CD4-positive, alpha-beta memory T cell (primary cell): ENCODE measurements around the gene GBA3. TPM values are rescaled to one million over a fixed set of nuclear protein-coding genes. Genes with fewer than 3 reads are reported as not detected.

Experiments
- CTCF ChIA-PET: fragments of 350-600 bp; sonication (Branson Sonifier 250); formaldehyde crosslinking; loops from one replicate; lab custom pipeline; 2021; ENCODE audit warnings: inconsistent platforms; ENCODE audit not compliant: partially characterized antibody; lab: Charles Lee
- POLR2A ChIA-PET: fragments of 350-600 bp; sonication (Branson Sonifier 250); formaldehyde crosslinking; loops from one replicate; lab custom pipeline; 2021; ENCODE audit not compliant: partially characterized antibody; lab: Charles Lee
- DNase-seq, 5 donors: peaks; one replicate each; pipeline versions ENCODE4 v3.0.0 to v3.0.0-alpha.2; 2020 to 2022; ENCODE audit warnings: mixed read lengths in 1 of 5
- H3K27ac ChIP-seq: one replicate; pipeline ENCODE4 v1.7.0; 2013; ENCODE audit warnings: low read depth, low read length
- H3K27me3 ChIP-seq: 2 replicates; pipeline ENCODE4 v1.7.0; 2013; ENCODE audit warnings: mild to moderate bottlenecking, low read length, moderate library complexity; ENCODE audit not compliant: insufficient read depth
- H3K36me3 ChIP-seq: 2 replicates; pipeline ENCODE4 v1.7.0; 2013; ENCODE audit warnings: mild to moderate bottlenecking, low read length, moderate library complexity; ENCODE audit not compliant: insufficient read depth
- H3K4me1 ChIP-seq: 2 replicates; pipeline ENCODE4 v1.7.0; 2013; ENCODE audit warnings: mild to moderate bottlenecking, low read length, moderate library complexity; ENCODE audit not compliant: insufficient read depth
- H3K4me3 ChIP-seq, 2 donors: one replicate each; pipeline ENCODE4 v1.7.0; 2013; ENCODE audit warnings: low read length in 2 of 2, mild to moderate bottlenecking in 1 of 2
- H3K9me3 ChIP-seq, 2 donors: one replicate each; pipeline ENCODE4 v1.7.0; 2013; ENCODE audit warnings: low read length in 2 of 2, control low read depth in 1 of 2; ENCODE audit not compliant: control insufficient read depth in 1 of 2
- H3K27ac Mint-ChIP-seq, 7 donors: one replicate each; pipeline ENCODE4 v1.8.0; 2020 to 2021; ENCODE audit warnings: mixed read lengths in 7 of 7, mild to moderate bottlenecking in 6 of 7, inconsistent platforms in 3 of 7, moderate library complexity in 3 of 7
- H3K27me3 Mint-ChIP-seq, 2 donors: one replicate each; pipeline ENCODE4 v1.8.0; 2020 to 2021; ENCODE audit warnings: mixed read lengths in 2 of 2
- H3K36me3 Mint-ChIP-seq, 2 donors: one replicate each; pipeline ENCODE4 v1.8.0; 2020 to 2021; ENCODE audit warnings: mixed read lengths in 2 of 2, inconsistent platforms in 1 of 2, mild to moderate bottlenecking in 1 of 2
- H3K4me1 Mint-ChIP-seq, 4 donors: one replicate each; pipeline ENCODE4 v1.8.0; 2020 to 2021; ENCODE audit warnings: mixed read lengths in 4 of 4, mild to moderate bottlenecking in 1 of 4
- H3K4me3 Mint-ChIP-seq, 8 donors: one replicate each; pipeline ENCODE4 v1.8.0; 2020 to 2021; ENCODE audit warnings: mixed read lengths in 8 of 8, mild to moderate bottlenecking in 7 of 8, moderate library complexity in 6 of 8, inconsistent platforms in 3 of 8
- H3K9me3 Mint-ChIP-seq, 8 donors: one replicate each; pipeline ENCODE4 v1.8.0; 2020 to 2021; ENCODE audit warnings: mixed read lengths in 8 of 8, mild to moderate bottlenecking in 5 of 8, inconsistent platforms in 3 of 8, moderate library complexity in 1 of 8
- intact Hi-C: fragments of 100-400 bp; cut with micrococcal nuclease; formaldehyde crosslinking; loops from one replicate; pipeline ENCODE4 v1.15.1; 2023
- polyA plus RNA-seq, 2 donors: library from polyadenylated mRNA; unstranded; fragments of 300-500 nt; fragmentation: Illumina TruSeq; gene quantifications; one replicate each; pipeline ENCODE4 v1.2.3, GENCODE V29; 2021
- total RNA-seq, 2 experiments: library from RNA; stranded (reverse); gene quantifications; one replicate each; pipeline ENCODE4 v1.2.3, GENCODE V29; 2021

Gene GBA3
- total and polyA plus RNA-seq, 4 experiments from 2014 or later = not detected

DNA sequence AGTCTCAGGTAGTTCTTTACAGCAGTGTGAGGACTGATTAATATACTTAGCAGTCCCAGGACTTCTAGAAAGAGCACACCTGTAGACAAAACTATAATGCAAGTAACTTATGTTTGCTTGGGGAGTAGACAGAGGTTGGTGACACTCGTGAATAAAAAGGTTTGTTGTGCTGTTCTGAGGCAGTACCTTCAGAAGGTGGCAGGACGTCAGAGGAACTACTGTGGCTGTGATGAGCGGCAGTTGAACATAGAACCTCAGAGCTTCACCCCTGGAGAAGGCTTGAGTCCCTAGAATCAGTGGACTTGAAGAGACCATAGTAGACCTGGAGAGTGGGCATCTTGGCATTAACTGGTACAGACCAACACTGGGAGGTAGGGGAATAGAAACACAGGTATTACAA, 3.3 kb upstream of the GBA3 start:
- Histone ChIP-seq H3K4me3 (no peak overlapping the region), H3K36me3 (no peaks in the 10 kb centered on the region), H3K9me3 (no peaks in the 10 kb centered on the region), H3K4me1 (no peaks in the 10 kb centered on the region), H3K27me3 (no peaks in the 10 kb centered on the region), H3K27ac (no peak overlapping the region)
- ChIA-PET POLR2A (no interaction called here), CTCF (no interaction called here)
- peaks cover 0 to 5% (median 0%) of the 10 kb centered on the region in 8 donors for H3K9me3 Mint-ChIP-seq
- H3K27me3 Mint-ChIP-seq = no peaks in the 10 kb centered on the region
- no peak for DNase-seq
- intact Hi-C loops = no loop called here
- H3K36me3 Mint-ChIP-seq = no peaks in the 10 kb centered on the region
- no peaks in the 10 kb centered on the region for H3K4me1 Mint-ChIP-seq
- H3K4me3 Mint-ChIP-seq = no peak overlapping the region
- H3K27ac Mint-ChIP-seq = peak overlapping the region in 1 of 7 donors; percentile 51

- CTCF ChIA-PET = interaction anchor here (1.0 kb wide), 1 partner anchor 241 kb away, joined by 3 read pairs; no protein-coding TSS in a partner anchor
- H3K4me3 Mint-ChIP-seq = no peak overlapping the region
- no peaks in the 10 kb centered on the region for H3K27me3 Mint-ChIP-seq
- Histone ChIP-seq H3K36me3 (no peaks in the 10 kb centered on the region), H3K9me3 (no peaks in the 10 kb centered on the region), H3K27ac (no peak overlapping the region), H3K4me1 (no peaks in the 10 kb centered on the region), H3K4me3 (no peak overlapping the region), H3K27me3 (no peaks in the 10 kb centered on the region)
- peaks cover 0 to 5% (median 0%) of the 10 kb centered on the region in 8 donors for H3K9me3 Mint-ChIP-seq
- no peaks in the 10 kb centered on the region for H3K4me1 Mint-ChIP-seq
- POLR2A ChIA-PET = no interaction called here
- DNase-seq = no peak
- intact Hi-C loops = no loop called here
- no peaks in the 10 kb centered on the region for H3K36me3 Mint-ChIP-seq
- H3K27ac Mint-ChIP-seq = no peak overlapping the region
These were observed 2.3 kb downstream of the GBA3 start for GRCh38 chr4:22695029-22695428.

DNA sequence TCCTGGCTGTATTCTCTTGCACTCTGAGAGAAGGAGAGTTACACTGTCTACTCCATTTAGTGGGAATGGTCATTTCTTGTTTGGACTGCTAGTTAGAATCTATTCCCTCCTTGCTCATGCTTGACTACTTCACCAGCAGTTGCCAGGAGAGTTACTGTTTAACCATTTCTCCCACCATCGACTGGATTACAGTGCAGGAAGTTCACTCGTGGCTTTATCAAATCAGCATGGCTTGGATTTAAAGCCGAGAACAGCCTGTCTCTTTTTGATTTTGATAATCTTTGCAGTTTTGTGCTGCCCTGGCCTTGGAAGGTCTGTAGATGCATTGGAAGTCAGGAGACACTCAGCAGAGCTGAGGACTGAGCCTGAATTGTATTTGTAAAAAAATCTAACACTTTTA, 3.2 kb downstream of the GBA3 start:
- Histone ChIP-seq H3K4me1 (no peaks in the 10 kb centered on the region), H3K36me3 (no peaks in the 10 kb centered on the region), H3K4me3 (no peak overlapping the region), H3K27ac (no peak overlapping the region), H3K27me3 (no peaks in the 10 kb centered on the region), H3K9me3 (no peaks in the 10 kb centered on the region)
- Mint-ChIP-seq H3K36me3 (no peaks in the 10 kb centered on the region), H3K9me3 (peaks cover 0 to 5% (median 2%) of the 10 kb centered on the region in 8 donors), H3K4me1 (no peaks in the 10 kb centered on the region), H3K27ac (no peak overlapping the region), H3K27me3 (no peaks in the 10 kb centered on the region), H3K4me3 (no peak overlapping the region)
- no peak for DNase-seq
- intact Hi-C loops = no loop called here
- ChIA-PET POLR2A (no interaction called here), CTCF (no interaction called here)

DNA sequence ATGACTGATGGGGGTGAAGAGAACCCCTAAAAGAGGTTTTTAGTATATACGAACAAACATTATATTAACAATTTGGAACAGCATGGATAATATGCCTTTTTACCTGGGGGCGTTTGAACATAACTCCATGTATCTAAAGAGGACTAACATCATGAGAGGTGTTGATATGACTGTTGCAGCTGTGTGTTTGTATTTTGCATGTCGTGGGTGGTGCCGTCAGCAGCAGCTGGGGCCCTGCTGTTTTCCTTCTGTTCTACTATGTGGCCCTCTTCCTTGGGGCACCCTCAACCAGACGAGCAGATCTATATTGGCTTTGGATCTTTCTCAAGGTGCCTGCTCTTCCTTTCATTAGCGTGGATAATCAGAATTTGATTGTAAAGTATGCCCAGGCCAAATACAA, 11.2 kb downstream of the GBA3 start:
- peaks cover 0 to 1% (median 0%) of the 10 kb centered on the region in 4 donors for H3K4me1 Mint-ChIP-seq
- Histone ChIP-seq H3K4me3 (no peak overlapping the region), H3K4me1 (no peaks in the 10 kb centered on the region), H3K27me3 (no peaks in the 10 kb centered on the region), H3K27ac (no peak overlapping the region), H3K9me3 (no peaks in the 10 kb centered on the region), H3K36me3 (no peaks in the 10 kb centered on the region)
- no peaks in the 10 kb centered on the region for H3K36me3 Mint-ChIP-seq
- intact Hi-C loops = no loop called here
- H3K9me3 Mint-ChIP-seq = peaks cover 0 to 21% (median 4%) of the 10 kb centered on the region in 8 donors
- no peaks in the 10 kb centered on the region for H3K27me3 Mint-ChIP-seq
- no peak overlapping the region for H3K4me3 Mint-ChIP-seq
- POLR2A ChIA-PET = no interaction called here
- CTCF ChIA-PET = no interaction called here
- DNase-seq = no peak
- no peak overlapping the region for H3K27ac Mint-ChIP-seq

DNA sequence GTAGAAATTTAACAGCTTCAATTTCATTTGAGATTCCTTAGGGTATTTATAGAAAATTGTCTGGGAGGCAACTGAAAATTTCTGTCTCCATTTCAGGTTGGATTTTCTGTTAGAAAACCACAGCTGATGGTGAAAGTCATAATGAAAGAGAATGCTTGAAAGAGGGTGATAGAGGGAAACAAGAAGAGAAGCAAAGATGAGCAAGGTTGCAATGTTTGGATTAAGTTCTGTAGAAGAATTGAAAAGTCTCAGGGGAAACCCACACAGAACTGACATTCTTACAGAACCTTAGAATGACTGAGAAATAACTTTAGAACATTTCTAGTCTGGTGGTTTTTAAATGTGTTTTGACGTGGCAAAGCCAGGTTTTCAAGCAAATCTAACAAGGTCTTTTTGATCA, 14.7 kb downstream of the GBA3 start:
- Histone ChIP-seq H3K4me1 (no peaks in the 10 kb centered on the region), H3K27ac (no peak overlapping the region), H3K27me3 (no peaks in the 10 kb centered on the region), H3K4me3 (no peak overlapping the region), H3K36me3 (no peaks in the 10 kb centered on the region), H3K9me3 (no peaks in the 10 kb centered on the region)
- Mint-ChIP-seq H3K9me3 (peaks cover 0 to 13% (median 4%) of the 10 kb centered on the region in 8 donors), H3K36me3 (no peaks in the 10 kb centered on the region), H3K27ac (no peak overlapping the region), H3K27me3 (no peaks in the 10 kb centered on the region), H3K4me3 (no peak overlapping the region), H3K4me1 (peaks cover 0 to 1% (median 0%) of the 10 kb centered on the region in 4 donors)
- intact Hi-C loops = no loop called here
- no peak for DNase-seq
- ChIA-PET POLR2A (no interaction called here), CTCF (no interaction called here)

GRCh38 chr4:22708961-22709360, 16.2 kb downstream of the GBA3 start:
- no peaks in the 10 kb centered on the region for H3K27me3 ChIP-seq
- Mint-ChIP-seq H3K9me3 (peaks cover 0 to 8% (median 2%) of the 10 kb centered on the region in 8 donors), H3K4me3 (no peak overlapping the region), H3K36me3 (no peaks in the 10 kb centered on the region), H3K4me1 (peaks cover 0 to 1% (median 0%) of the 10 kb centered on the region in 4 donors), H3K27ac (no peak overlapping the region), H3K27me3 (no peaks in the 10 kb centered on the region)
- DNase-seq = no peak
- POLR2A ChIA-PET = no interaction called here
- intact Hi-C loops = no loop called here
- H3K27ac ChIP-seq = no peak overlapping the region
- no peaks in the 10 kb centered on the region for H3K9me3 ChIP-seq
- CTCF ChIA-PET = no interaction called here
- H3K36me3 ChIP-seq = no peaks in the 10 kb centered on the region
- H3K4me3 ChIP-seq = no peak overlapping the region
- no peaks in the 10 kb centered on the region for H3K4me1 ChIP-seq

DNA sequence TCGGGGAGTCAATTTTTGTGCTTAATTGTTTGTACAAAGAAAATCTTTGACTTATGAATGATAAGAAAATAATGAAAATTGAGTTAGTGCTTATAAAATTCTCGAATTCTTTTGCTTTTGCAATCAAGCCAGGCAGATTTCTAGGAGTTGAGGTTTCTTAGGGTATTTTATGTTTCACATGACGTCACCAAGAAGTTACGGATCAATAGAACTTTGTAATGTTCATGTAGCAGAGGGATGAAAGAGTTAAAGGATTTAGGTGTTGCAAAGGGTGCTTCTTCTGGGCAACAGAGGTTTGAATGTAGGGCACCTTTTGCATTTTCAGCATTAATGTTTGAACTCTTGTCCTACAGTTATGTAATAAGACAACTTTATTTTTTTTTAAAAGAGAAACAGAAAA, 19.4 kb downstream of the GBA3 start:
- H3K4me1 Mint-ChIP-seq = no peaks in the 10 kb centered on the region
- CTCF ChIA-PET = no interaction called here

DNA sequence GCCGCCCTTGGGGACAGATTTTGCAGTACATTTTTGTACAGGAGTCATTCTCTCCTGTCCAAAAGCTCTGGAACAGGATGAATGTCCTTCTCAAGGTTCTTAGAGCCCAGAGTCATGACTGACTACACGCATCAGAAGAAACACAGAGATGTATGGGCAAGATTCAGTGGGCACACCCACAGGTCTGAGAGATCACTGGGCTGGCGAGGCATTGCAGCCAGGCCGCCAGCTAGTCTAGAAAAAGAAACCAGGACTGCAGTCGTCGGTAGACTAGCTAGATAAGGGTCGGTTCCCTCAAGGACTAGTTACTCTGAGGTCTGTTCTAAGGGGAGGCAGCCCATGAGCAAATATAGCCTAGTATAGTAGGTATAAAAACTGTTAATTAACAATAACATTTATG, 19.8 kb downstream of the GBA3 start:
- Mint-ChIP-seq H3K9me3 (peaks cover 0 to 5% (median 2%) of the 10 kb centered on the region in 8 donors), H3K27ac (no peak overlapping the region), H3K4me3 (no peak overlapping the region), H3K4me1 (no peaks in the 10 kb centered on the region), H3K27me3 (no peaks in the 10 kb centered on the region), H3K36me3 (no peaks in the 10 kb centered on the region)
- H3K4me1 ChIP-seq = no peaks in the 10 kb centered on the region
- DNase-seq = no peak
- CTCF ChIA-PET = no interaction called here
- no peaks in the 10 kb centered on the region for H3K27me3 ChIP-seq
- no peak overlapping the region for H3K27ac ChIP-seq
- no peaks in the 10 kb centered on the region for H3K36me3 ChIP-seq
- POLR2A ChIA-PET = no interaction called here
- H3K9me3 ChIP-seq = no peaks in the 10 kb centered on the region
- H3K4me3 ChIP-seq = no peak overlapping the region
- intact Hi-C loops = no loop called here

More for the DNA sequence above, 19.4 kb downstream of the GBA3 start:
- no peak overlapping the region for H3K4me3 Mint-ChIP-seq
- H3K36me3 Mint-ChIP-seq = no peaks in the 10 kb centered on the region
- H3K9me3 Mint-ChIP-seq = peaks cover 0 to 8% (median 2%) of the 10 kb centered on the region in 8 donors
- H3K27me3 ChIP-seq = no peaks in the 10 kb centered on the region
- no peaks in the 10 kb centered on the region for H3K27me3 Mint-ChIP-seq
- no peaks in the 10 kb centered on the region for H3K4me1 ChIP-seq
- POLR2A ChIA-PET = no interaction called here
- no peak overlapping the region for H3K27ac ChIP-seq
- H3K36me3 ChIP-seq = no peaks in the 10 kb centered on the region
- H3K27ac Mint-ChIP-seq = no peak overlapping the region
- DNase-seq = no peak
- no peaks in the 10 kb centered on the region for H3K9me3 ChIP-seq
- intact Hi-C loops = no loop called here
- H3K4me3 ChIP-seq = no peak overlapping the region
